ENCODE data around the gene CD164.

CD164 gene

GRCh38 chr6:109396046-109396718 lies 13.9 kb upstream of the CD164 start:
- Histone ChIP-seq H3K9ac (ENCODE audit: low read length) (no peak overlapping the region), H3K27ac (ENCODE audit: low read length) (no peak overlapping the region), H3K9me2 (replicated peaks; ENCODE audit: insufficient read depth, low read length) (no peaks in the 10 kb centered on the region), H3K4me2 (ENCODE audit: low read depth, low read length) (no peak overlapping the region), H3K79me2 (ENCODE audit: low read length) (no peaks in the 10 kb centered on the region), H3K9me3 (replicated peaks; ENCODE audit: insufficient read depth, low read length) (no peaks in the 10 kb centered on the region), H2AFZ (ENCODE audit: low read length) (no peak overlapping the region), H4K20me1 (ENCODE audit: insufficient read depth, low read length) (no peaks in the 10 kb centered on the region), H3K36me3 (replicated peaks; ENCODE audit: insufficient read depth, low read length) (no peaks in the 10 kb centered on the region), H3F3A (ENCODE audit: insufficient read depth, low read length) (no peaks in the 10 kb centered on the region), H3K4me3 (ENCODE audit: low read length) (no peak overlapping the region), H3K27me3 (replicated peaks; ENCODE audit: insufficient read depth, low read length) (no peaks in the 10 kb centered on the region), H3K4me1 (ENCODE audit: low read length) (no peaks in the 10 kb centered on the region)
- DNase-seq = no peak
- TF ChIP-seq CTCF (IDR thresholded peaks at IDR 0.05; ENCODE audit: low read length) (no peak), EZH2phosphoT487 (IDR thresholded peaks at IDR 0.05; ENCODE audit: low read length) (no peak), EZH2 (optimal IDR thresholded peaks at IDR 0.05; ENCODE audit: low read depth, low read length) (no peak)

GRCh38 chr6:109393886-109394281 lies 11.6 kb upstream of the CD164 start:
- no peak overlapping the region for H2AFZ ChIP-seq (ENCODE audit: low read length)
- no peaks in the 10 kb centered on the region for H4K20me1 ChIP-seq (ENCODE audit: insufficient read depth, low read length)
- no peak overlapping the region for H3K4me2 ChIP-seq (ENCODE audit: low read depth, low read length)
- no peak overlapping the region for H3K27ac ChIP-seq (ENCODE audit: low read length)
- no peaks in the 10 kb centered on the region for H3K27me3 ChIP-seq (replicated peaks; ENCODE audit: insufficient read depth, low read length)
- no peak overlapping the region for H3K9ac ChIP-seq (ENCODE audit: low read length)
- no peak for TF ChIP-seq EZH2 (optimal IDR thresholded peaks at IDR 0.05; ENCODE audit: low read depth, low read length)
- no peak for TF ChIP-seq CTCF (IDR thresholded peaks at IDR 0.05; ENCODE audit: low read length)
- no peak for TF ChIP-seq EZH2phosphoT487 (IDR thresholded peaks at IDR 0.05; ENCODE audit: low read length)
- DNase-seq = no peak
- no peaks in the 10 kb centered on the region for H3K9me3 ChIP-seq (replicated peaks; ENCODE audit: insufficient read depth, low read length)
- H3K4me1 ChIP-seq (ENCODE audit: low read length) = no peaks in the 10 kb centered on the region
- H3F3A ChIP-seq (ENCODE audit: insufficient read depth, low read length) = no peaks in the 10 kb centered on the region
- H3K36me3 ChIP-seq (replicated peaks; ENCODE audit: insufficient read depth, low read length) = no peaks in the 10 kb centered on the region
- H3K79me2 ChIP-seq (ENCODE audit: low read length) = no peaks in the 10 kb centered on the region
- no peak overlapping the region for H3K4me3 ChIP-seq (ENCODE audit: low read length)
- no peaks in the 10 kb centered on the region for H3K9me2 ChIP-seq (replicated peaks; ENCODE audit: insufficient read depth, low read length)

- Histone ChIP-seq H3F3A (ENCODE audit: insufficient read depth, low read length) (no peaks in the 10 kb centered on the region), H3K36me3 (replicated peaks; ENCODE audit: insufficient read depth, low read length) (no peaks in the 10 kb centered on the region), H3K9me2 (replicated peaks; ENCODE audit: insufficient read depth, low read length) (no peaks in the 10 kb centered on the region), H3K27ac (ENCODE audit: low read length) (no peak overlapping the region), H3K27me3 (replicated peaks; ENCODE audit: insufficient read depth, low read length) (no peaks in the 10 kb centered on the region), H3K4me2 (ENCODE audit: low read depth, low read length) (no peak overlapping the region), H3K9me3 (replicated peaks; ENCODE audit: insufficient read depth, low read length) (no peaks in the 10 kb centered on the region), H4K20me1 (ENCODE audit: insufficient read depth, low read length) (no peaks in the 10 kb centered on the region), H3K4me3 (ENCODE audit: low read length) (no peak overlapping the region), H2AFZ (ENCODE audit: low read length) (no peak overlapping the region), H3K79me2 (ENCODE audit: low read length) (no peaks in the 10 kb centered on the region), H3K9ac (ENCODE audit: low read length) (no peak overlapping the region), H3K4me1 (ENCODE audit: low read length) (no peaks in the 10 kb centered on the region)
- no peak for TF ChIP-seq EZH2 (optimal IDR thresholded peaks at IDR 0.05; ENCODE audit: low read depth, low read length)
- TF ChIP-seq EZH2phosphoT487 (IDR thresholded peaks at IDR 0.05; ENCODE audit: low read length) = no peak
- TF ChIP-seq CTCF (IDR thresholded peaks at IDR 0.05; ENCODE audit: low read length) = no peak
- no peak for DNase-seq
Measured at GRCh38 chr6:109393157-109393885, 11.1 kb upstream of the CD164 start.
